ENCODE data around the gene UGT8. TPM values are rescaled to one million over a fixed set of nuclear protein-coding genes. Genes with fewer than 3 reads are reported as not detected.
A peak's percentile ranks its signal among the peaks of the same experiment; 100 is the strongest.
"Not testable (repeated sequence)": the region's sequence is repeated elsewhere in the genome, so short reads cannot be mapped to it uniquely, and the experiment has no call there.

The UGT8 gene
- total RNA-seq, 2 donors from 2014 or later: 4.8 to 10.4 TPM

GRCh38 chr4:114613560-114613959 is 15.0 kb downstream of the UGT8 start:
- Histone ChIP-seq H3K9ac (ENCODE audit: extremely low read depth, low read length, poor library complexity, severe bottlenecking) (no peak overlapping the region), H3K9me3 (ENCODE audit: control insufficient read depth, low read length) (peaks cover 13% of the 10 kb centered on the region), H3K4me1 (ENCODE audit: control insufficient read depth, insufficient read depth, low read length) (peaks cover 11% of the 10 kb centered on the region), H3K27ac (ENCODE audit: low read depth, low read length) (no peak overlapping the region), H3K4me3 (ENCODE audit: low read length) (peak overlapping the region; percentile 57), H3K27me3 (ENCODE audit: control insufficient read depth, insufficient read depth, low read length, poor library complexity, severe bottlenecking) (no peaks in the 10 kb centered on the region), H3K36me3 (ENCODE audit: control insufficient read depth, insufficient read depth, low read length) (no peaks in the 10 kb centered on the region)
- peaks cover 18% of the 10 kb centered on the region for H3K4me1 Mint-ChIP-seq
- 75 to 83% methylated on average over 1 to 3 of the region's 4 CpGs for WGBS, 2 experiments (ENCODE audit: insufficient coverage in 1 of 2, insufficient read length in 1 of 2)
- peaks cover 8% of the 10 kb centered on the region for H3K36me3 Mint-ChIP-seq (ENCODE audit: low read depth)
- H3K27ac Mint-ChIP-seq: no peak overlapping the region
- H3K9me3 Mint-ChIP-seq: peaks cover 21% of the 10 kb centered on the region
- no peaks in the 10 kb centered on the region for H3K27me3 Mint-ChIP-seq (ENCODE audit: insufficient read depth)
- TF ChIP-seq CTCF (conservative IDR thresholded peaks at IDR 0.05): no peak
- no peak for DNase-seq
- H3K4me3 Mint-ChIP-seq: peak overlapping the region; percentile 14

GRCh38 chr4:114615435-114615834 is 16.8 kb downstream of the UGT8 start:
- H3K27ac Mint-ChIP-seq: no peak overlapping the region
- Histone ChIP-seq H3K4me3 (ENCODE audit: low read length) (no peak overlapping the region), H3K36me3 (ENCODE audit: control insufficient read depth, insufficient read depth, low read length) (no peaks in the 10 kb centered on the region), H3K27ac (ENCODE audit: low read depth, low read length) (no peak overlapping the region), H3K9me3 (ENCODE audit: control insufficient read depth, low read length) (peaks cover 13% of the 10 kb centered on the region), H3K9ac (ENCODE audit: extremely low read depth, low read length, poor library complexity, severe bottlenecking) (no peak overlapping the region), H3K27me3 (ENCODE audit: control insufficient read depth, insufficient read depth, low read length, poor library complexity, severe bottlenecking) (no peaks in the 10 kb centered on the region), H3K4me1 (ENCODE audit: control insufficient read depth, insufficient read depth, low read length) (peaks cover 11% of the 10 kb centered on the region)
- peaks cover 21% of the 10 kb centered on the region for H3K9me3 Mint-ChIP-seq
- WGBS, 2 experiments (ENCODE audit: insufficient coverage in 1 of 2, insufficient read length in 1 of 2): 93 to 100% methylated on average over 1 to 3 of the region's 3 CpGs
- H3K4me1 Mint-ChIP-seq: peaks cover 18% of the 10 kb centered on the region
- TF ChIP-seq CTCF (conservative IDR thresholded peaks at IDR 0.05): no peak
- H3K36me3 Mint-ChIP-seq (ENCODE audit: low read depth): peaks cover 8% of the 10 kb centered on the region
- no peak overlapping the region for H3K4me3 Mint-ChIP-seq
- DNase-seq: no peak
- no peaks in the 10 kb centered on the region for H3K27me3 Mint-ChIP-seq (ENCODE audit: insufficient read depth)

- not testable (repeated sequence) for DNase-seq; H3K36me3 Mint-ChIP-seq (ENCODE audit: low read depth); H3K4me3 ChIP-seq (ENCODE audit: low read length)
These were observed 17.4 kb downstream of the UGT8 start for GRCh38 chr4:114616036-114616435.

GRCh38 chr4:114626196-114626595 is 27.6 kb downstream of the UGT8 start:
- no peak for TF ChIP-seq CTCF (conservative IDR thresholded peaks at IDR 0.05)
- H3K27ac ChIP-seq (ENCODE audit: low read depth, low read length): no peak overlapping the region
- H3K36me3 Mint-ChIP-seq (ENCODE audit: low read depth): no peaks in the 10 kb centered on the region
- no peaks in the 10 kb centered on the region for H3K4me1 ChIP-seq (ENCODE audit: control insufficient read depth, insufficient read depth, low read length)
- no peaks in the 10 kb centered on the region for H3K9me3 Mint-ChIP-seq
- H3K27me3 Mint-ChIP-seq (ENCODE audit: insufficient read depth): no peaks in the 10 kb centered on the region
- H3K36me3 ChIP-seq (ENCODE audit: control insufficient read depth, insufficient read depth, low read length): no peaks in the 10 kb centered on the region
- no peaks in the 10 kb centered on the region for H3K27me3 ChIP-seq (ENCODE audit: control insufficient read depth, insufficient read depth, low read length, poor library complexity, severe bottlenecking)
- H3K4me1 Mint-ChIP-seq: no peaks in the 10 kb centered on the region
- H3K27ac Mint-ChIP-seq: no peak overlapping the region
- no peak overlapping the region for H3K4me3 ChIP-seq (ENCODE audit: low read length)
- H3K4me3 Mint-ChIP-seq: no peak overlapping the region
- WGBS, 2 experiments (ENCODE audit: insufficient coverage in 1 of 2, insufficient read length in 1 of 2): 94% methylated on average over 1 of the region's 2 CpGs; no CpG with 5 or more reads in 1 of the 2 experiments
- DNase-seq: no peak
- H3K9me3 ChIP-seq (ENCODE audit: control insufficient read depth, low read length): no peaks in the 10 kb centered on the region
- no peak overlapping the region for H3K9ac ChIP-seq (ENCODE audit: extremely low read depth, low read length, poor library complexity, severe bottlenecking)

More at GRCh38 chr4:114616036-114616435, 17.4 kb downstream of the UGT8 start:
- Mint-ChIP-seq H3K4me1 (peaks cover 18% of the 10 kb centered on the region), H3K9me3 (peaks cover 21% of the 10 kb centered on the region)
- 87 to 97% methylated on average over 6 to 12 of the region's 12 CpGs for WGBS, 2 experiments (ENCODE audit: insufficient coverage in 1 of 2, insufficient read length in 1 of 2)
- H3K27ac Mint-ChIP-seq; H3K27me3 ChIP-seq (ENCODE audit: control insufficient read depth, insufficient read depth, low read length, poor library complexity, severe bottlenecking); H3K9ac ChIP-seq (ENCODE audit: extremely low read depth, low read length, poor library complexity, severe bottlenecking); H3K27ac ChIP-seq (ENCODE audit: low read depth, low read length); H3K4me3 Mint-ChIP-seq; H3K27me3 Mint-ChIP-seq (ENCODE audit: insufficient read depth); H3K36me3 ChIP-seq (ENCODE audit: control insufficient read depth, insufficient read depth, low read length): not testable (repeated sequence)
- Histone ChIP-seq H3K9me3 (ENCODE audit: control insufficient read depth, low read length) (peaks cover 13% of the 10 kb centered on the region), H3K4me1 (ENCODE audit: control insufficient read depth, insufficient read depth, low read length) (peaks cover 11% of the 10 kb centered on the region)

Data from endodermal cell (in vitro differentiated cells).